ENCODE data around the gene BANK1. TPM values are rescaled to one million over a fixed set of nuclear protein-coding genes. Genes with fewer than 3 reads are reported as not detected.

BANK1 gene
- total and polyA plus RNA-seq, 2 donors (not counting 1 experiment from before 2014, with no cell fraction given), result 0.20 to 0.83 TPM

GRCh38 chr4:101956068-101956825 lies 165.7 kb downstream of the BANK1 start:
- Histone ChIP-seq H3K9ac (ENCODE audit: insufficient read depth, low read length) (no peak overlapping the region), H3K9me3 (ENCODE audit: control insufficient read depth, insufficient read depth, low read depth, low read length) (no peaks in the 10 kb centered on the region), H3K27ac (ENCODE audit: insufficient read depth, low read length) (no peak overlapping the region), H3K4me3 (replicated peaks in 1 of 4; ENCODE audit: control extremely low read depth in 1 of 4, insufficient read depth in 1 of 4, low read depth in 3 of 4, low read length in 4 of 4) (no peak overlapping the region), H3K4me2 (ENCODE audit: extremely low read depth, insufficient read depth, low read length) (no peak overlapping the region), H4K20me1 (ENCODE audit: control insufficient read depth, extremely low read depth, insufficient read depth, low read length) (no peaks in the 10 kb centered on the region), H3K4me1 (ENCODE audit: control insufficient read depth, extremely low read depth, insufficient read depth, low read length) (no peaks in the 10 kb centered on the region), H3K27me3 (ENCODE audit: control insufficient read depth, insufficient read depth, low read length) (no peaks in the 10 kb centered on the region), H2AFZ (ENCODE audit: low read length) (no peak overlapping the region), H3K36me3 (ENCODE audit: control insufficient read depth, insufficient read depth, low read length) (no peaks in the 10 kb centered on the region), H3K79me2 (ENCODE audit: control insufficient read depth, insufficient read depth, low read length) (no peaks in the 10 kb centered on the region)
- DNase-seq (ENCODE audit: low read depth in 2 of 2), result no peak
- TF ChIP-seq CTCF (conservative IDR thresholded peaks at IDR 0.05 in 1 of 2, IDR thresholded peaks at IDR 0.05 in 1 of 2; ENCODE audit: low read depth in 1 of 2, low read length in 2 of 2) (no peak), EZH2 (IDR thresholded peaks at IDR 0.05; ENCODE audit: low read length, missing control alignments) (no peak)

DNA sequence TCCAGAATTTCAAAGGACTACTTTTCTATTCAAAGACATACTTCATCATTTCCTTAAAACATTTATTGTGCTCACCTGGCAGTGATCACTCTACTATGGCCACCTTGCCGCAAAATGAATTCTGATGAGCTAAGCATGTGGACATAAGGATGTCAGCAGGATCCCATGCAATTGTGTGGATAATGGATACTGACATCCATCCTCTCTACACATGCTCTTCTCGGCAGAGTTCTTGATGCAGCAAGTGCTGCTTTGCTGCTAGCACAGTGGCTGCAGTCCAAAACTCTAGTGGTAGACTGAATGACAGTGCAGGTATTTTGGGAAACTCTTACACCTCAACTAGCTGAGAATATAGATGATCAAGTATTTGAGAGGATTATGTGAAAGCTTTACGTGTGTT lies 168.0 kb downstream of the BANK1 start:
- Histone ChIP-seq H3K36me3 (ENCODE audit: control insufficient read depth, insufficient read depth, low read length) (no peaks in the 10 kb centered on the region), H3K4me1 (ENCODE audit: control insufficient read depth, extremely low read depth, insufficient read depth, low read length) (no peaks in the 10 kb centered on the region), H3K27ac (ENCODE audit: insufficient read depth, low read length) (no peak overlapping the region), H3K9ac (ENCODE audit: insufficient read depth, low read length) (no peak overlapping the region), H3K4me3 (replicated peaks in 1 of 4; ENCODE audit: control extremely low read depth in 1 of 4, insufficient read depth in 1 of 4, low read depth in 3 of 4, low read length in 4 of 4) (no peak overlapping the region), H3K9me3 (ENCODE audit: control insufficient read depth, insufficient read depth, low read depth, low read length) (no peaks in the 10 kb centered on the region), H2AFZ (ENCODE audit: low read length) (no peak overlapping the region), H3K27me3 (ENCODE audit: control insufficient read depth, insufficient read depth, low read length) (no peaks in the 10 kb centered on the region), H3K79me2 (ENCODE audit: control insufficient read depth, insufficient read depth, low read length) (no peaks in the 10 kb centered on the region), H4K20me1 (ENCODE audit: control insufficient read depth, extremely low read depth, insufficient read depth, low read length) (no peaks in the 10 kb centered on the region), H3K4me2 (ENCODE audit: extremely low read depth, insufficient read depth, low read length) (no peak overlapping the region)
- no peak for DNase-seq (ENCODE audit: low read depth in 2 of 2)
- no peak for TF ChIP-seq EZH2 (IDR thresholded peaks at IDR 0.05; ENCODE audit: low read length, missing control alignments)
- no peak for TF ChIP-seq CTCF (conservative IDR thresholded peaks at IDR 0.05 in 1 of 2, IDR thresholded peaks at IDR 0.05 in 1 of 2; ENCODE audit: low read depth in 1 of 2, low read length in 2 of 2)

GRCh38 chr4:101960431-101960830 lies 169.9 kb downstream of the BANK1 start:
- no peak overlapping the region for H3K27ac ChIP-seq (ENCODE audit: insufficient read depth, low read length)
- TF ChIP-seq CTCF (conservative IDR thresholded peaks at IDR 0.05 in 1 of 2, IDR thresholded peaks at IDR 0.05 in 1 of 2; ENCODE audit: low read depth in 1 of 2, low read length in 2 of 2), result no peak
- no peak for TF ChIP-seq EZH2 (IDR thresholded peaks at IDR 0.05; ENCODE audit: low read length, missing control alignments)
- H3K9ac ChIP-seq (ENCODE audit: insufficient read depth, low read length), result no peak overlapping the region
- H3K27me3 ChIP-seq (ENCODE audit: control insufficient read depth, insufficient read depth, low read length), result no peaks in the 10 kb centered on the region
- H3K9me3 ChIP-seq (ENCODE audit: control insufficient read depth, insufficient read depth, low read depth, low read length), result no peaks in the 10 kb centered on the region
- no peak overlapping the region for H3K4me3 ChIP-seq (replicated peaks in 1 of 4; ENCODE audit: control extremely low read depth in 1 of 4, insufficient read depth in 1 of 4, low read depth in 3 of 4, low read length in 4 of 4)
- no peak overlapping the region for H2AFZ ChIP-seq (ENCODE audit: low read length)
- no peaks in the 10 kb centered on the region for H3K4me1 ChIP-seq (ENCODE audit: control insufficient read depth, extremely low read depth, insufficient read depth, low read length)
- H4K20me1 ChIP-seq (ENCODE audit: control insufficient read depth, extremely low read depth, insufficient read depth, low read length), result no peaks in the 10 kb centered on the region
- H3K36me3 ChIP-seq (ENCODE audit: control insufficient read depth, insufficient read depth, low read length), result no peaks in the 10 kb centered on the region
- no peak overlapping the region for H3K4me2 ChIP-seq (ENCODE audit: extremely low read depth, insufficient read depth, low read length)
- no peaks in the 10 kb centered on the region for H3K79me2 ChIP-seq (ENCODE audit: control insufficient read depth, insufficient read depth, low read length)
- DNase-seq (ENCODE audit: low read depth in 2 of 2), result no peak

Data from fibroblast of lung (primary cell).